ENCODE data around the gene NOSIP.
"Not testable (repeated sequence)": the region's sequence is repeated elsewhere in the genome, so short reads cannot be mapped to it uniquely, and the experiment has no call there.

NOSIP gene

GRCh38 chr19:49580264-49581006, at the start of gene NOSIP:
NOSIP (minus strand) TSS chr19:49580556; CDS start chr19:49560691, 19,865 bp downstream.
- H3K4me1 Mint-ChIP-seq (ENCODE audit: low read depth) = peaks cover 33% of the 10 kb centered on the region
- H3K27me3 Mint-ChIP-seq = no peaks in the 10 kb centered on the region
- peaks cover 3% of the 10 kb centered on the region for H3K36me3 Mint-ChIP-seq (ENCODE audit: low read depth)
- H3K27ac Mint-ChIP-seq = peak within 1 kb of the TSS; percentile 78
- H3K4me3 Mint-ChIP-seq = peak within 1 kb of the TSS; percentile 92
- H3K9me3 Mint-ChIP-seq = no peaks in the 10 kb centered on the region

GRCh38 chr19:49629659-49630058, 49.3 kb upstream of the NOSIP start:
- Mint-ChIP-seq H3K4me1 (ENCODE audit: low read depth) (no peaks in the 10 kb centered on the region), H3K4me3 (no peak overlapping the region), H3K27me3 (no peaks in the 10 kb centered on the region), H3K36me3 (ENCODE audit: low read depth) (peaks cover 6% of the 10 kb centered on the region), H3K9me3 (no peaks in the 10 kb centered on the region), H3K27ac (peak overlapping the region; percentile 50)

GRCh38 chr19:49626226-49626625, 45.9 kb upstream of the NOSIP start:
- no peak overlapping the region for H3K4me3 Mint-ChIP-seq
- no peaks in the 10 kb centered on the region for H3K27me3 Mint-ChIP-seq
- no peaks in the 10 kb centered on the region for H3K4me1 Mint-ChIP-seq (ENCODE audit: low read depth)
- peaks cover 6% of the 10 kb centered on the region for H3K36me3 Mint-ChIP-seq (ENCODE audit: low read depth)
- H3K27ac Mint-ChIP-seq = no peak overlapping the region
- no peaks in the 10 kb centered on the region for H3K9me3 Mint-ChIP-seq

GRCh38 chr19:49624967-49625910, 44.9 kb upstream of the NOSIP start:
- Mint-ChIP-seq H3K27ac (no peak overlapping the region), H3K9me3 (no peaks in the 10 kb centered on the region), H3K27me3 (no peaks in the 10 kb centered on the region), H3K4me1 (ENCODE audit: low read depth) (no peaks in the 10 kb centered on the region), H3K4me3 (no peak overlapping the region), H3K36me3 (ENCODE audit: low read depth) (peaks cover 6% of the 10 kb centered on the region)

- peak overlapping the region; percentile 11 for H3K27ac Mint-ChIP-seq
Observed at GRCh38 chr19:49617860-49618259, 37.5 kb upstream of the NOSIP start.

GRCh38 chr19:49616945-49617344, 36.6 kb upstream of the NOSIP start:
- Mint-ChIP-seq H3K27me3 (no peaks in the 10 kb centered on the region), H3K36me3 (ENCODE audit: low read depth) (peaks cover 36% of the 10 kb centered on the region), H3K9me3 (no peaks in the 10 kb centered on the region), H3K4me1 (ENCODE audit: low read depth) (peaks cover 23% of the 10 kb centered on the region), H3K4me3 (no peak overlapping the region), H3K27ac (no peak overlapping the region)

More at GRCh38 chr19:49617860-49618259, 37.5 kb upstream of the NOSIP start:
- H3K4me1 Mint-ChIP-seq (ENCODE audit: low read depth) = peaks cover 19% of the 10 kb centered on the region
- not testable (repeated sequence) for H3K9me3 Mint-ChIP-seq, H3K4me3 Mint-ChIP-seq, H3K27me3 Mint-ChIP-seq
- peaks cover 36% of the 10 kb centered on the region for H3K36me3 Mint-ChIP-seq (ENCODE audit: low read depth)

GRCh38 chr19:49616532-49616931, 36.2 kb upstream of the NOSIP start:
- H3K9me3 Mint-ChIP-seq = no peaks in the 10 kb centered on the region
- H3K27ac Mint-ChIP-seq = no peak overlapping the region
- peaks cover 23% of the 10 kb centered on the region for H3K4me1 Mint-ChIP-seq (ENCODE audit: low read depth)
- peaks cover 36% of the 10 kb centered on the region for H3K36me3 Mint-ChIP-seq (ENCODE audit: low read depth)
- H3K27me3 Mint-ChIP-seq = no peaks in the 10 kb centered on the region
- no peak overlapping the region for H3K4me3 Mint-ChIP-seq

- Mint-ChIP-seq H3K9me3 (no peaks in the 10 kb centered on the region), H3K36me3 (ENCODE audit: low read depth) (peaks cover 36% of the 10 kb centered on the region), H3K27me3 (no peaks in the 10 kb centered on the region), H3K27ac (no peak overlapping the region), H3K4me1 (ENCODE audit: low read depth) (peaks cover 23% of the 10 kb centered on the region), H3K4me3 (no peak overlapping the region)
Observed at GRCh38 chr19:49615861-49616260, 35.5 kb upstream of the NOSIP start.

- H3K27ac Mint-ChIP-seq = peak overlapping the region; percentile 73
- peaks cover 23% of the 10 kb centered on the region for H3K4me1 Mint-ChIP-seq (ENCODE audit: low read depth)
- H3K27me3 Mint-ChIP-seq = no peaks in the 10 kb centered on the region
- no peaks in the 10 kb centered on the region for H3K9me3 Mint-ChIP-seq
- H3K4me3 Mint-ChIP-seq = peak overlapping the region; percentile 6
- H3K36me3 Mint-ChIP-seq (ENCODE audit: low read depth) = peaks cover 36% of the 10 kb centered on the region
Observed at GRCh38 chr19:49614096-49614833, 33.9 kb upstream of the NOSIP start.

- Mint-ChIP-seq H3K4me1 (ENCODE audit: low read depth) (peaks cover 23% of the 10 kb centered on the region), H3K4me3 (no peak overlapping the region), H3K27me3 (no peaks in the 10 kb centered on the region), H3K27ac (no peak overlapping the region), H3K9me3 (no peaks in the 10 kb centered on the region), H3K36me3 (ENCODE audit: low read depth) (peaks cover 35% of the 10 kb centered on the region)
Observed at GRCh38 chr19:49613374-49613773, 33.0 kb upstream of the NOSIP start.

- H3K27me3 Mint-ChIP-seq = no peaks in the 10 kb centered on the region
Observed at GRCh38 chr19:49609499-49610092, 29.2 kb upstream of the NOSIP start.

GRCh38 chr19:49605605-49606004, 25.2 kb upstream of the NOSIP start:
- Mint-ChIP-seq H3K36me3 (ENCODE audit: low read depth) (peaks cover 14% of the 10 kb centered on the region), H3K9me3 (no peaks in the 10 kb centered on the region), H3K27me3 (no peaks in the 10 kb centered on the region), H3K4me3 (no peak overlapping the region), H3K27ac (no peak overlapping the region), H3K4me1 (ENCODE audit: low read depth) (peaks cover 6% of the 10 kb centered on the region)

More at GRCh38 chr19:49609499-49610092, 29.2 kb upstream of the NOSIP start:
- Mint-ChIP-seq H3K27ac (no peak overlapping the region), H3K9me3 (no peaks in the 10 kb centered on the region), H3K4me3 (no peak overlapping the region), H3K36me3 (ENCODE audit: low read depth) (peaks cover 7% of the 10 kb centered on the region), H3K4me1 (ENCODE audit: low read depth) (peaks cover 21% of the 10 kb centered on the region)

GRCh38 chr19:49602806-49603205, 22.4 kb upstream of the NOSIP start:
- Mint-ChIP-seq H3K36me3 (ENCODE audit: low read depth) (peaks cover 21% of the 10 kb centered on the region), H3K9me3 (no peaks in the 10 kb centered on the region), H3K27me3 (no peaks in the 10 kb centered on the region), H3K4me1 (ENCODE audit: low read depth) (peaks cover 6% of the 10 kb centered on the region), H3K27ac (no peak overlapping the region), H3K4me3 (no peak overlapping the region)

- Mint-ChIP-seq H3K4me1 (ENCODE audit: low read depth) (peaks cover 6% of the 10 kb centered on the region), H3K27me3 (no peaks in the 10 kb centered on the region), H3K9me3 (no peaks in the 10 kb centered on the region), H3K27ac (no peak overlapping the region), H3K36me3 (ENCODE audit: low read depth) (peaks cover 21% of the 10 kb centered on the region), H3K4me3 (no peak overlapping the region)
Observed at GRCh38 chr19:49601482-49602038, 21.2 kb upstream of the NOSIP start.

Data from stimulated activated naive CD8-positive, alpha-beta T cell treated with anti-CD3 and anti-CD28 coated beads, Interleukin-15, Interleukin-2, amounts not matched to agents 100 ng/mL and 50 ng/mL, for 24 hours (primary cell).